Large intestine (tissue), 3 donors: ENCODE measurements around the gene CHST13. TPM values are rescaled to one million over a fixed set of nuclear protein-coding genes. Genes with fewer than 3 reads are reported as not detected.

Experiments used
- DNase-seq, 2 donors: peaks; one replicate each; pipeline versions ENCODE4 v3.0.0 to v3.0.0-alpha.2; 2013
- H3K27ac ChIP-seq: one replicate; pipeline ENCODE4 v1.5.1; 2013; ENCODE audit warnings: low read length
- H3K27me3 ChIP-seq: 2 replicates; pipeline ENCODE4 v1.6.1; 2013; ENCODE audit warnings: low read length; ENCODE audit not compliant: control insufficient read depth, insufficient read depth
- H3K36me3 ChIP-seq: 2 replicates; pipeline ENCODE4 v1.6.1; 2013; ENCODE audit warnings: low read length; ENCODE audit not compliant: control insufficient read depth, insufficient read depth
- H3K4me1 ChIP-seq: one replicate; pipeline ENCODE4 v1.6.1; 2013; ENCODE audit warnings: low read length; ENCODE audit not compliant: control insufficient read depth, insufficient read depth
- H3K4me3 ChIP-seq: one replicate; pipeline ENCODE4 v1.5.1; 2013; ENCODE audit warnings: low read length
- H3K9me3 ChIP-seq: one replicate; pipeline ENCODE4 v1.6.1; 2013; ENCODE audit warnings: mild to moderate bottlenecking, low read depth, low read length, moderate library complexity; ENCODE audit not compliant: control insufficient read depth
- WGBS: methylation state at CpG from one replicate; pipeline ENCODE4 v1.1.5; 2013; ENCODE audit warnings: low lambda C conversion rate; ENCODE audit not compliant: insufficient coverage; 5-methylcytosine and 5-hydroxymethylcytosine counted together
- polyA plus RNA-seq: library from polyadenylated mRNA; unstranded; fragments of 120-200 nt; gene quantifications from one replicate; pipeline ENCODE4 v1.2.1, GENCODE V29; 2013

The CHST13 gene
- polyA plus RNA-seq, 1 donor: 57.2 TPM

DNA sequence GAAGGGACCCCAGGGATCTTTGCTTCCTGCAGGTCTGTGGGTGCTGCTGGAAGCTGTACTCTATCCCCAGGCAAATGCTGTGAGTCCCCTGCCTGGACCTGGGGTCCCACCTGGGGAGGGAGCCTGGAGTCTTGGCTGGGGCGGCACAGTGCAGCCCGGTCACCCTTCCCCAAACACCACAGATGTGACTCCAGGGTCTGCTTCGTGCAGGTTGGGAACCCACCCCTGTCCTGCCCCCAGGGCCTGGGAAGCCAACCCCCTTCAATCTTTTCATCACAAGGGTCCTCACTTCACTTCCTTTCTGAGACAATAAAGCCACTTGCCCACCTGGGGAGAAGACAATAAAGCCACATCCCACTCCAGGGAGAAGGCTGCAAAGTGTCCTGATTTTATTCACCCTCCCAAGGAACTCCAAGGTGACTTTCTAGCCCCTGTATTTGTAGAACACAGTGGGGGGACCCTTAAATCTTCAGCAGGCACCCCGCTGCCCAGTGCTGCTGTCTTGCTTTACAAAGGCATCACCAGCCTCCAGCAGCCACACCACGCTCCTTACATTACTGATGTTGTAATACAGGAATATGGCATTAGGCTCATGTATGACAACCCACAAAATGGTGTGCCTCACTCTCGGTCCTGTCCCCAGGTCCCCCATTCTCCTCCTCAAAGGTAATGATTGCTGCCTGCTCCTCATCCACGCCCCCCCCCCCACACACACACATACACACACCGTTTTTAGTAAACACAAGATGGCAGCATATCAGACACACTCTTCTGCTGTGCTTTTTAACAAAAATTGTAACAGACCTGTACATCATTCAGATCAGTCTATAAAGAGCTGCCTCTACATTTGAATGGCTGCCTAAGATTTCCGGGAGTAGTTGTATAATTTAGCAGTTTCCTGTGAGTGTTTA lies 24.9 kb downstream of the CHST13 start:
- peaks cover 3% of the 10 kb centered on the region for H3K36me3 ChIP-seq
- H3K4me3 ChIP-seq: no peak overlapping the region
- H3K9me3 ChIP-seq: no peaks in the 10 kb centered on the region
- peaks cover 4% of the 10 kb centered on the region for H3K27me3 ChIP-seq
- no peaks in the 10 kb centered on the region for H3K4me1 ChIP-seq
- no peak overlapping the region for H3K27ac ChIP-seq
- no peak for DNase-seq
- no CpG with 5 or more reads among the region's 9 CpGs for WGBS

DNA sequence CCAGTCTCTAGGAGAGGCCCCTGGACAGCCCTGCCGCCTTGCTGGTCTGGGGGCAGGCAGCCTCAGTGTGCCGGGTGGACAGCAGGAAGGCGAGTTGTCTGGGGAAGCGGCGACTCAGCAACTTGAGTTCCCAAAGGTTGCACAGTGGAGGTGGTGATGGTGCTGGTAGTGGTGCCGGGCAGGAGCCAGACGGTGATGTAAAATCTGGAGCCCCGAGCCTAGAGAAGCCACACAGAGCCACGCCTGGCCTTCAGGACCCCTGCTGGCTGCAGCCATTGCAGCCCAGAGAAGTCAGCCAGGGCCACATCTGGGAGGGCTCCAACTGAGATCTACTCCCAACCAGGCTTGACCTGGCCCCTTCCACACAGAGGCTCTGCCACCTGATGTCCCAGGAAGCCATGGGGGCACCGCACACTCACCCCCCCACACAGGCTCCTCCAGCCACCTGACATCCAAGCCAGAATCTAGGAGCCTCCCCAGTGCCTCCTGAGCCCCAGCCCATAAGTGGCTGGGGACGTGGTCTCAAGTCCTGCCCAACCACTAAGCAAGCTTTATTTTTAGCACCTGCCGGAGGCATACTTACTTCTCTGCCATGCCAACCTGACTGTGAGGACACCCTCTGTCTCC lies 26.0 kb downstream of the CHST13 start:
- no CpG with 5 or more reads among the region's 12 CpGs for WGBS

GRCh38 chr3:126550488-126551051 lies 26.6 kb downstream of the CHST13 start:
- no peak for DNase-seq
- Histone ChIP-seq H3K27ac (no peak overlapping the region), H3K36me3 (no peaks in the 10 kb centered on the region), H3K27me3 (peaks cover 4% of the 10 kb centered on the region), H3K4me1 (no peaks in the 10 kb centered on the region), H3K9me3 (no peaks in the 10 kb centered on the region), H3K4me3 (no peak overlapping the region)
- WGBS: no CpG with 5 or more reads among the region's 11 CpGs

More for the DNA sequence above, 26.0 kb downstream of the CHST13 start:
- H3K4me1 ChIP-seq: no peaks in the 10 kb centered on the region
- H3K27ac ChIP-seq: no peak overlapping the region
- H3K9me3 ChIP-seq: no peaks in the 10 kb centered on the region
- H3K36me3 ChIP-seq: no peaks in the 10 kb centered on the region
- peaks cover 4% of the 10 kb centered on the region for H3K27me3 ChIP-seq
- DNase-seq: no peak
- no peak overlapping the region for H3K4me3 ChIP-seq

- H3K4me3 ChIP-seq: no peak overlapping the region
- DNase-seq: no peak
- H3K27me3 ChIP-seq: peaks cover 4% of the 10 kb centered on the region
- no peak overlapping the region for H3K27ac ChIP-seq
- WGBS: no CpG with 5 or more reads among the region's 13 CpGs
- no peaks in the 10 kb centered on the region for H3K36me3 ChIP-seq
- no peaks in the 10 kb centered on the region for H3K9me3 ChIP-seq
- H3K4me1 ChIP-seq: no peaks in the 10 kb centered on the region
These were observed 27.3 kb downstream of the CHST13 start for GRCh38 chr3:126551121-126551838.

DNA sequence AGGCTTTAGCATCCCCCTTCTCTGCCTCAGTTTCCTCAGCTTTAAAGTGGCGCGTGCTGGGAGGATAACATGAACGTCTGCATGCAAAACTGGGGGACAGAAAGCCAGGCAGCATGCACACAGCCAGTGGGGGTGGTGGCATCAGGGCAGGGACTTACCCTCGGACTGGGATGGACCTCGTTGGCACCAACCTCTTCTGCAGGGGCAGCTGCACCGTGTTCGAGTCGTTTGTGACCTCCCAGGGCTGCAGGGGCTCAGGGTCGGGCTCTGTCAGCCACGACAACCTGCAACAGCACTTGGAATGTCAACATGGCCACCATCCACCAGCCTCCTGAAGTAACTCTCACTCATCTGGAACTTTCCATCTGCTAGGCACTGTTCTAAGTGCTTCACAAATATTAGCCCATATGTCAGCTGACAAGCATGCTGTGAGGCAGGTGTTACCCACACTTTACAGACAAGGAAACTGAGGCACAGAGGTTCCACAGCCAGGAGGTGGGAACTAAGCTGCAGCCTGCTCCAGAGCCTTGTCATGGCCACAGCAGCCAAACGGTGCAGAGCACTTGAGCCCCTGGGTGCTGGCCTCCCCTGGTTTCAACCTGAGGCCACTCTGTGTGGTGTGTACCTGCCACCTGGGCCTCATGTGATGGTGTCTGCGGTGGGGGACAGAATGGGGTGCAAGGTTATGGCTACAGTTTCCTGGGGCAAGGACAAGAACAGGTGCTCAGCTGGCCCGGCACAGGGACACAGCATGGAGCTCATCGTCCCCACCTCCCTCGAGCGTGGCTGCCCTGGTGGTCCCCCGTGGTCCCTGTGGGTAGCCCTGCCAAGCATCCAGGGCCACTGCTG lies 28.1 kb downstream of the CHST13 start:
- H3K9me3 ChIP-seq: no peaks in the 10 kb centered on the region
- DNase-seq: no peak
- no CpG with 5 or more reads among the region's 17 CpGs for WGBS

GRCh38 chr3:126552688-126553283 lies 28.8 kb downstream of the CHST13 start:
- no peaks in the 10 kb centered on the region for H3K9me3 ChIP-seq
- no CpG with 5 or more reads among the region's 14 CpGs for WGBS
- peaks cover 4% of the 10 kb centered on the region for H3K27me3 ChIP-seq
- H3K4me3 ChIP-seq: no peak overlapping the region
- H3K27ac ChIP-seq: no peak overlapping the region
- no peaks in the 10 kb centered on the region for H3K4me1 ChIP-seq
- H3K36me3 ChIP-seq: no peaks in the 10 kb centered on the region
- DNase-seq: no peak

More for the DNA sequence above, 28.1 kb downstream of the CHST13 start:
- H3K4me3 ChIP-seq: no peak overlapping the region
- no peaks in the 10 kb centered on the region for H3K36me3 ChIP-seq
- H3K27me3 ChIP-seq: peaks cover 4% of the 10 kb centered on the region
- no peaks in the 10 kb centered on the region for H3K4me1 ChIP-seq
- H3K27ac ChIP-seq: no peak overlapping the region

DNA sequence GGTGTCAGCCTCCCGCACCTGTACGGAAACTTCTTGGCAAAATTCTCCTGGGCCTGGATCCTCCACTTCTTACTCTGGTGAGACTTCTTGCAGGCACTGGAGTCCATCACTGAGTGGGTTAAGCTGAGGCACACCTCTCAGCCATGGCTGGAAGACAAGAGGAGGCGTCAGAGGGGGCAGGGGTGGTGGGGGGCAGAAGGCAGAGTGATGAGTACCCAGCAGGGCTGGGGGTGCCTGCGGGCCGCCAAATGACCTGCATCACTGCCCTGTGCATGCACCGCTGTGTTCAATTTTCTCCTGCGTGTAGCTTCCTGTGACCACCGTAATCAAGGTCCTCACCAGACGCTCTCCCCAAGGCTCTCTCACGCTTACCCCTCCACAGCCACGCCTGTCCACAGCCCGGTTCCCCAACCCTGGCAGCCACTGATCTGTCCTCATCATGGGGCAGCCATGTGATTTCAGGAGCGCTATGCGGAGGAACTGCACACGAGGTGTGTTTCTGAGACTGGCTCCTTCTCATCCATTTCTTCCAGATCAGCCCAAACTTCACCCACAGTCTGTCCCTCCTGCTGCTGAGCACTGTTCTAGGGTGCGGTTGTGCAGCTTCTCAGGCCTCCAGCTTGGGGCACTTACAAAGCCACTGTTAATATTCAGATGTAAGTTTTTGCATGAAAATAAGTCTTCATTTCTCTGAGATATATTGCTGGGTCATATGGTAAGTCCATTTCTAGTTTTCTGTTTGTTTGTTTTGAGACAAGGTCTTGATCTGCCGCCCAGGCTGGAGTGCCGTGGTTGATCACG lies 29.5 kb downstream of the CHST13 start:
- H3K27me3 ChIP-seq: peaks cover 3% of the 10 kb centered on the region
- no peaks in the 10 kb centered on the region for H3K4me1 ChIP-seq
- 40% methylated on average over 1 of the region's 19 CpGs for WGBS
- no peaks in the 10 kb centered on the region for H3K36me3 ChIP-seq
- DNase-seq: no peak
- no peaks in the 10 kb centered on the region for H3K9me3 ChIP-seq
- no peak overlapping the region for H3K27ac ChIP-seq
- H3K4me3 ChIP-seq: no peak overlapping the region

DNA sequence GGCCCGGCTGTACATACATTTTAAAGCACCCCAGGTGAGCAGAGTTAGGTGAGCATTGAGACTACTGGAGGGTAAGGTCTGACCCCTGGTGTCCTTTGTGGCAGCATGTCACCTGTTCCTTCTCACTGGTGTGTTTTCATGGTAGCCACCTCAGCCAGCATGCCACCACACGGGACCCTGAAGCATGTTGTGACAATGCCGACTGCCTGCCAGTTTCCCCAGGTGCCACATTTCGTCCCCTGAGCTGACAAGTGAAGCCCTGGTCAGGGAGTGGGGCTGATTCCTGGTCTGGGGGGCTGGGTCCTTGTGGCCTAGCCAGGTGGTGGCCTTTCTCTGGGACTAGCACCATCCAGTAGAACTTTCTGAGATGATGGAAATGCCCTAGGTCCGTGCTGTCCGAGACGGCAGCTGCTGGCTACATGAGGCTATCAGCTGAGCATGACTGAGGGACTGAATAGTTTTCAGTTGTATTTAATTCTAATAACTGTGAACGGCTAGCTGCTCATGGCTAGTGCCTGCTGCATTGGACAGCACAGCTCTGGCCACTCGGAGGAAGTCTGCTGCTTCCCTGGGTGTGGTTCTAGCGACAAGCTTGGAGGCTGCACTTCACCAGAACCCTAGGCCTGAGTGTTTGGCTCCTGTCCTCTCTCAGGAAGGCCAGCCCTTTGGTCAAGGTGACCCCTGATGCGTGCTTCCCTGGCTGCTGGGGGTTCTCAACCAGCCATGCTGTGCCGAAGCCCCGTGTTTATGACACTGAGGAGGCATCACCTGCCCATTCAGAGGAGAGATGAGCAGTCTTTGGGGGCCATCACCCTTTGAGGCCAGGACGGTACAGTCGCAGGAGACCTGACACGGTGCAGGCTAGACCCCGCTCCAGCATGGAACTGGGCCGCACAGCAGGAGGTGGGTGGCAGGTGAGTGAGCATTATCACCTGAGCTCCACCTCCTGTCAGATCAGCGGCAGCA lies 30.9 kb downstream of the CHST13 start:
- Histone ChIP-seq H3K4me1 (no peaks in the 10 kb centered on the region), H3K27ac (no peak overlapping the region), H3K27me3 (no peaks in the 10 kb centered on the region), H3K4me3 (no peak overlapping the region), H3K9me3 (no peaks in the 10 kb centered on the region), H3K36me3 (no peaks in the 10 kb centered on the region)
- no CpG with 5 or more reads among the region's 19 CpGs for WGBS
- no peak for DNase-seq
